H1 (cell line): ENCODE results near the gene GMCL1. TPM values are rescaled to one million over a fixed set of nuclear protein-coding genes. Genes with fewer than 3 reads are reported as not detected.

ENCODE experiments used
- CTCF ChIA-PET: fragments of 300-600 bp; sonication (Branson Sonifier 250); formaldehyde crosslinking; loops from one replicate; lab custom pipeline; 2021; ENCODE audit not compliant: partially characterized antibody; lab: Charles Lee
- POLR2A ChIA-PET: fragments of 300-600 bp; sonication (Branson Sonifier 250); formaldehyde crosslinking; loops from one replicate; lab custom pipeline; 2021; ENCODE audit warnings: inconsistent platforms; ENCODE audit not compliant: partially characterized antibody; lab: Charles Lee
- DNase-seq, 2 experiments: peaks; one replicate each; pipeline versions ENCODE4 v3.0.0 to v3.0.0-alpha.2; 2010 to 2022; ENCODE audit warnings: low spot score in 2 of 2, low read depth in 1 of 2, mixed read lengths in 1 of 2
- FAIRE-seq: peaks from 2 replicates; lab custom pipeline; 2011; peaks lifted over from hg19 to GRCh38; lab: Jason Lieb, UNC
- H2AFZ ChIP-seq: 2 replicates; pipeline ENCODE4 v1.8.1; 2012; ENCODE audit warnings: low read length, inconsistent platforms
- H2AK5ac ChIP-seq: 2 replicates; pipeline ENCODE4 v1.6.1; 2013; ENCODE audit warnings: low read depth, low read length
- H2BK120ac ChIP-seq: replicated peaks from 2 replicates; pipeline ENCODE3; 2013; ENCODE audit warnings: low read depth, low read length, inconsistent platforms
- H2BK12ac ChIP-seq: 2 replicates; pipeline ENCODE4 v1.6.1; 2013; ENCODE audit warnings: low read depth, low read length
- H2BK15ac ChIP-seq: 2 replicates; pipeline ENCODE4 v1.6.1; 2013; ENCODE audit warnings: low read length
- H2BK20ac ChIP-seq: 2 replicates; pipeline ENCODE4 v1.6.1; 2013; ENCODE audit warnings: low read length
- H2BK5ac ChIP-seq: 2 replicates; pipeline ENCODE4 v1.6.1; 2013; ENCODE audit warnings: low read depth, low read length
- H3K14ac ChIP-seq: 2 replicates; pipeline ENCODE4 v1.6.1; 2013; ENCODE audit warnings: inconsistent platforms; ENCODE audit not compliant: insufficient read length
- H3K18ac ChIP-seq: 2 replicates; pipeline ENCODE4 v1.6.1; 2013; ENCODE audit warnings: low read length; ENCODE audit errors: extremely low read depth
- H3K23ac ChIP-seq: 2 replicates; pipeline ENCODE4 v1.6.1; 2013; ENCODE audit warnings: inconsistent platforms; ENCODE audit not compliant: insufficient read length
- H3K23me2 ChIP-seq: 2 replicates; pipeline ENCODE4 v1.6.1; 2013; ENCODE audit warnings: low read depth, low read length
- H3K27ac ChIP-seq: 2 replicates; pipeline ENCODE4 v1.6.1; 2011; ENCODE audit warnings: low read depth, low read length, inconsistent platforms
- H3K27me3 ChIP-seq, 4 experiments: replicated peaks in 1 of 4; 1 replicate in 1 of 4; 2 replicates in 3 of 4; pipeline versions ENCODE4 v1.6.1 to v1.8.1; 2011 to 2013; ENCODE audit warnings: low read length in 3 of 4, mild to moderate bottlenecking in 3 of 4, inconsistent platforms in 2 of 4, mixed read lengths in 2 of 4, moderate library complexity in 1 of 4; ENCODE audit not compliant: control insufficient read depth in 3 of 4, insufficient read depth in 3 of 4; ENCODE audit errors: extremely low read depth in 1 of 4
- H3K36me3 ChIP-seq, 4 experiments: 2 replicates each; pipeline versions ENCODE4 v1.6.1 to v1.8.1; 2011 to 2013; ENCODE audit warnings: mild to moderate bottlenecking in 4 of 4, low read length in 3 of 4, moderate library complexity in 2 of 4, control low read depth in 1 of 4, inconsistent platforms in 1 of 4; ENCODE audit not compliant: insufficient read depth in 4 of 4, control insufficient read depth in 2 of 4
- H3K4ac ChIP-seq: replicated peaks from 2 replicates; pipeline ENCODE3; 2013; ENCODE audit warnings: low read length, low read depth, mixed read lengths, inconsistent platforms; ENCODE audit not compliant: insufficient read length
- H3K4me1 ChIP-seq, 4 experiments: replicated peaks in 1 of 4; 1 replicate in 1 of 4; 2 replicates in 3 of 4; pipeline versions ENCODE4 v1.6.1 to v1.8.1; 2011 to 2013; ENCODE audit warnings: low read length in 3 of 4, inconsistent platforms in 2 of 4, mixed read lengths in 1 of 4; ENCODE audit not compliant: insufficient read depth in 4 of 4, control insufficient read depth in 3 of 4
- H3K4me2 ChIP-seq, 2 experiments: 2 replicates each; pipeline versions ENCODE4 v1.6.1 to v1.8.1; 2011 to 2013; ENCODE audit warnings: low read depth in 2 of 2, low read length in 2 of 2, control low read depth in 1 of 2, inconsistent platforms in 1 of 2, mild to moderate bottlenecking in 1 of 2; ENCODE audit not compliant: insufficient read depth in 1 of 2
- H3K4me3 ChIP-seq, 4 experiments: fragments of 200-600, 300-600 bp in 1 of 4; sonication (generic), shearing (Covaris generic), sonication (Bioruptor Twin) in 1 of 4; 2 replicates each; pipeline versions ENCODE4 v1.5.1 to v1.8.1; 2011 to 2016; ENCODE audit warnings: low read length in 4 of 4, low read depth in 3 of 4, control low read depth in 2 of 4, inconsistent platforms in 2 of 4, mild to moderate bottlenecking in 2 of 4, mixed read lengths in 1 of 4, moderate library complexity in 1 of 4; ENCODE audit not compliant: insufficient read depth in 2 of 4; ENCODE audit errors: extremely low read depth in 1 of 4
- H3K56ac ChIP-seq: replicated peaks from 2 replicates; pipeline ENCODE3; 2013; ENCODE audit warnings: low read depth, mild to moderate bottlenecking, mixed read lengths, low read length, inconsistent platforms; ENCODE audit not compliant: insufficient read length
- H3K79me1 ChIP-seq: 2 replicates; pipeline ENCODE4 v1.6.1; 2013; ENCODE audit warnings: low read depth, low read length, control low read depth
- H3K79me2 ChIP-seq, 2 experiments: 2 replicates each; pipeline versions ENCODE4 v1.6.1 to v1.8.1; 2012 to 2013; ENCODE audit warnings: low read length in 2 of 2, mild to moderate bottlenecking in 2 of 2, inconsistent platforms in 1 of 2; ENCODE audit not compliant: insufficient read depth in 2 of 2, control insufficient read depth in 1 of 2
- H3K9ac ChIP-seq, 4 experiments: replicated peaks in 1 of 4; 1 replicate in 1 of 4; 2 replicates in 3 of 4; pipeline versions ENCODE4 v1.6.1 to v1.8.1; 2011 to 2013; ENCODE audit warnings: low read depth in 3 of 4, low read length in 3 of 4, control low read depth in 2 of 4, mild to moderate bottlenecking in 2 of 4, moderate library complexity in 2 of 4, inconsistent platforms in 1 of 4; ENCODE audit errors: extremely low read depth in 1 of 4
- H3K9me3 ChIP-seq, 2 experiments: 2 replicates each; pipeline versions ENCODE4 v1.6.1 to v1.8.1; 2012 to 2013; ENCODE audit warnings: mild to moderate bottlenecking in 2 of 2, moderate library complexity in 2 of 2, control low read depth in 1 of 2, inconsistent platforms in 1 of 2, low read depth in 1 of 2, low read length in 1 of 2, mixed read lengths in 1 of 2; ENCODE audit not compliant: insufficient read depth in 2 of 2
- H4K20me1 ChIP-seq, 2 experiments: replicated peaks in 1 of 2; 2 replicates each; pipeline versions ENCODE3 to v1.8.1; 2011 to 2013; ENCODE audit warnings: inconsistent platforms in 2 of 2, low read length in 2 of 2, mild to moderate bottlenecking in 1 of 2; ENCODE audit not compliant: insufficient read depth in 2 of 2, control insufficient read depth in 1 of 2
- H4K5ac ChIP-seq: 2 replicates; pipeline ENCODE4 v1.6.1; 2013; ENCODE audit warnings: low read length, low read depth, mixed read lengths, inconsistent platforms; ENCODE audit not compliant: insufficient read length
- H4K8ac ChIP-seq: 2 replicates; pipeline ENCODE4 v1.8.0; 2013; ENCODE audit warnings: mild to moderate bottlenecking, moderate library complexity, low read length, inconsistent platforms; ENCODE audit not compliant: insufficient read depth; ENCODE audit errors: extremely low read depth
- H4K91ac ChIP-seq: replicated peaks from 2 replicates; pipeline ENCODE3; 2013; ENCODE audit warnings: low read length, mixed read lengths, inconsistent platforms; ENCODE audit not compliant: insufficient read length
- ATF3 ChIP-seq: IDR thresholded peaks from 2 replicates; pipeline ENCODE4 v1.6.1; 2011; ENCODE audit warnings: low read depth, mild to moderate bottlenecking, low read length; ENCODE audit not compliant: insufficient read depth
- BCL11A ChIP-seq, 2 experiments: IDR thresholded peaks; one replicate each; pipeline ENCODE4 v1.6.1; 2011; ENCODE audit warnings: low read depth in 2 of 2, low read length in 2 of 2, mild to moderate bottlenecking in 2 of 2
- CHD2 ChIP-seq: IDR thresholded peaks from 2 replicates; pipeline ENCODE4 v1.6.1; 2012; ENCODE audit warnings: low read length, improper control_type of control experiment
- CREB1 ChIP-seq: IDR thresholded peaks from 2 replicates; pipeline ENCODE4 v1.6.1; 2012; ENCODE audit warnings: inconsistent platforms
- CTBP2 ChIP-seq: IDR thresholded peaks from 2 replicates; pipeline ENCODE4 v1.7.0; 2011; ENCODE audit warnings: borderline replicate concordance, mild to moderate bottlenecking, moderate library complexity, mixed read lengths, low read length; ENCODE audit not compliant: insufficient read depth, insufficient read length
- JUN ChIP-seq: IDR thresholded peaks from 2 replicates; pipeline ENCODE4 v1.6.1; 2011; ENCODE audit warnings: low read depth, mild to moderate bottlenecking, improper control_type of control experiment, low read length
- KDM1A ChIP-seq: fragments of 200-600, 300-600 bp; sonication (generic); IDR thresholded peaks from 2 replicates; pipeline ENCODE4 v1.7.1; 2016; ENCODE audit warnings: mild to moderate bottlenecking, low read length, borderline replicate concordance
- KDM4A ChIP-seq: IDR thresholded peaks from one replicate; pipeline ENCODE4 v1.7.1; 2012; ENCODE audit warnings: low read depth, mild to moderate bottlenecking, moderate library complexity, low read length, inconsistent platforms; ENCODE audit not compliant: severe bottlenecking
- NRF1 ChIP-seq: IDR thresholded peaks from 2 replicates; pipeline ENCODE4 v1.6.1; 2011; ENCODE audit warnings: mild to moderate bottlenecking, low read depth, low read length, improper control_type of control experiment
- RAD21 ChIP-seq, 2 experiments: IDR thresholded peaks in 1 of 2; conservative IDR thresholded peaks in 1 of 2; 2 replicates each; pipeline ENCODE4 v1.6.1; 2011; ENCODE audit warnings: low read depth in 2 of 2, low read length in 2 of 2, improper control_type of control experiment in 1 of 2, inconsistent platforms in 1 of 2, mild to moderate bottlenecking in 1 of 2, moderate library complexity in 1 of 2
- RFX5 ChIP-seq: IDR thresholded peaks from 2 replicates; pipeline ENCODE4 v1.6.1; 2011; ENCODE audit warnings: low read depth, low read length, improper control_type of control experiment, borderline replicate concordance
- RNF2 ChIP-seq: fragments of 200-900, 300-1000 bp; sonication (generic); IDR thresholded peaks from 2 replicates; pipeline ENCODE4 v1.7.1; 2016; ENCODE audit warnings: borderline replicate concordance, low read depth, mild to moderate bottlenecking, antibody characterized with exemption, low read length; ENCODE audit not compliant: poor library complexity, severe bottlenecking; ENCODE audit errors: missing control alignments
- WGBS, 2 experiments: shearing (Covaris generic) in 1 of 2; methylation state at CpG; one replicate each; pipeline versions ENCODE4 v1.1.6 to v1.1.7; 2013 to 2015; ENCODE audit warnings: low lambda C conversion rate in 2 of 2, mixed read lengths in 2 of 2, inconsistent platforms in 1 of 2, low coverage in 1 of 2, missing lambda C conversion rate in 1 of 2; ENCODE audit not compliant: insufficient replicate concordance in 2 of 2, insufficient coverage in 1 of 2, insufficient read length in 1 of 2; ENCODE audit errors: extremely low coverage in 1 of 2, missing lambda C conversion rate in 1 of 2; 5-methylcytosine and 5-hydroxymethylcytosine counted together
- polyA plus RNA-seq, 7 experiments: library from polyadenylated mRNA; depleted of rRNA in 3 of 7; stranded (reverse) in 5 of 7; unstranded in 2 of 7; fragments of >200 nt in 5 of 7; fragments of 200-250 nt in 2 of 7; gene quantifications; 1 replicate in 5 of 7; 2 replicates in 1 of 7; 4 replicates in 1 of 7; pipeline versions ENCODE4 v1.2.1 to v1.2.3, GENCODE V29; 2011 to 2013; ENCODE audit warnings: missing spikeins in 2 of 7, mixed read lengths in 2 of 7
- total RNA-seq: library from RNA; stranded (reverse); fragmentation: NEBNext Ultra II Directional; extraction: Animal tissue kit (Norgen Biotek cat#: 25700); gene quantifications from 2 replicates; pipeline ENCODE4 v1.2.1, GENCODE V29; 2021

GMCL1 gene
- total and polyA plus RNA-seq, 2 of the 8 experiments (the other 6 are each of a cell fraction or from before 2014, with no cell fraction given) = 6.5 to 21.9 TPM

GRCh38 chr2:69911985-69912563, 82.6 kb downstream of the GMCL1 start:
- DNase-seq (no peak), FAIRE-seq (no peak)
- Histone ChIP-seq H2BK120ac (no peak overlapping the region), H3K4me1 (no peaks in the 10 kb centered on the region), H3K27me3 (no peaks in the 10 kb centered on the region), H3K79me1 (no peaks in the 10 kb centered on the region), H3K23ac (no peak overlapping the region), H2AK5ac (no peak overlapping the region), H4K8ac (no peak overlapping the region), H3K9ac (no peak overlapping the region), H4K20me1 (no peaks in the 10 kb centered on the region), H4K5ac (no peak overlapping the region), H2AFZ (no peak overlapping the region), H3K4ac (no peak overlapping the region), H3K9me3 (no peaks in the 10 kb centered on the region), H4K91ac (no peak overlapping the region), H2BK5ac (no peak overlapping the region), H3K56ac (no peak overlapping the region), H3K36me3 (peaks cover 0 to 13% (median 3%) of the 10 kb centered on the region in 4 experiments; a peak in 4 of 8 replicates), H3K23me2 (peaks cover 4% of the 10 kb centered on the region; the same call in 1 of the 2 replicates), H3K14ac (no peak overlapping the region), H2BK12ac (no peak overlapping the region), H2BK15ac (no peak overlapping the region), H3K79me2 (no peaks in the 10 kb centered on the region), H3K27ac (no peak overlapping the region), H3K4me2 (no peak overlapping the region), H3K18ac (no peak overlapping the region), H3K4me3 (no peak overlapping the region), H2BK20ac (no peak overlapping the region)
- CTCF ChIA-PET = interaction anchor here (0.6 to 4.5 kb wide), 34 partner anchors 9 to 370 kb away, joined by 3 to 42 read pairs (median 4); partner anchors contain the start of genes PCBP1 and SNRNP27
- WGBS, 2 experiments = 72% methylated on average over 2 of the region's 2 CpGs; no CpG with 5 or more reads in 1 of the 2 experiments
- POLR2A ChIA-PET = interaction anchor here (1.3 to 11.6 kb wide), 5 partner anchors 13 to 233 kb away, joined by 3 to 180 read pairs (median 28); partner anchors contain the start of genes PCBP1 and SNRNP27
- TF ChIP-seq KDM1A (no peak), CTBP2 (no peak), CREB1 (no peak), CHD2 (no peak), NRF1 (no peak), RFX5 (no peak), KDM4A (no peak), ATF3 (no peak), JUN (no peak), RAD21 (IDR thresholded peaks at IDR 0.05 in 1 of 2, conservative IDR thresholded peaks at IDR 0.05 in 1 of 2; ENCODE audit: low read depth in 2 of 2, low read length in 2 of 2) (peak; percentile 81 to 83), RNF2 (no peak), BCL11A (IDR thresholded peaks at IDR 0.05; ENCODE audit: low read depth in 2 of 2, low read length in 2 of 2) (no peak)
